Erythroblast (primary cell): ENCODE results near the gene OR1J4.
"Not testable (repeated sequence)": the region's sequence is repeated elsewhere in the genome, so short reads cannot be mapped to it uniquely, and the experiment has no call there.

Experiments used
- GATA1 ChIP-seq: IDR thresholded peaks from 2 replicates; pipeline ENCODE4 v1.6.1; 2011; ENCODE audit warnings: low read depth, mild to moderate bottlenecking, control low read depth, low read length, moderate library complexity
- POLR2A ChIP-seq: IDR thresholded peaks from 2 replicates; pipeline ENCODE4 v1.6.1; 2011; ENCODE audit warnings: mild to moderate bottlenecking, low read length

DNA sequence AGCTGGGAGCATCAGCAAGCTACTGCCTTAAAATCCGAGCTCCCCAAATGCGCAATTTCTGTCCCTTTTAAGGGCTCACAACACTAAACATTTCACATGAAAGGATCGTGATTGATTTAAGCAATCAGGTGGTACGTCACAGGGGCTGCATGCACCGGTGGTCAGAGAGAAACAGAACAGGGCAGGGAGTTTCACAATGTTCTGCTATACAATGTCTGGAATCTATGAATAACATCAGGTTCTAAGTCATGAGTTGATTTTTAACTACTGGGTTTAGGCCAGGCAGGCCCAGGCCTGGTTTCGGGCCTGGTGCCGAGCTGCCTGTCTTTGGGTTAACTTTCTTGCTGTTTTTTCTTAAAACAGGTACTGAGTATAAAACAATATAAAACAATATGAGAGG is 18.1 kb downstream of the OR1J4 start:
- not testable (repeated sequence) for TF ChIP-seq POLR2A, GATA1
